ENCODE data around the gene CENPP. TPM values are rescaled to one million over a fixed set of nuclear protein-coding genes. Genes with fewer than 3 reads are reported as not detected.

The CENPP gene
- total RNA-seq, 1 donor from 2014 or later = 1.9 TPM

DNA sequence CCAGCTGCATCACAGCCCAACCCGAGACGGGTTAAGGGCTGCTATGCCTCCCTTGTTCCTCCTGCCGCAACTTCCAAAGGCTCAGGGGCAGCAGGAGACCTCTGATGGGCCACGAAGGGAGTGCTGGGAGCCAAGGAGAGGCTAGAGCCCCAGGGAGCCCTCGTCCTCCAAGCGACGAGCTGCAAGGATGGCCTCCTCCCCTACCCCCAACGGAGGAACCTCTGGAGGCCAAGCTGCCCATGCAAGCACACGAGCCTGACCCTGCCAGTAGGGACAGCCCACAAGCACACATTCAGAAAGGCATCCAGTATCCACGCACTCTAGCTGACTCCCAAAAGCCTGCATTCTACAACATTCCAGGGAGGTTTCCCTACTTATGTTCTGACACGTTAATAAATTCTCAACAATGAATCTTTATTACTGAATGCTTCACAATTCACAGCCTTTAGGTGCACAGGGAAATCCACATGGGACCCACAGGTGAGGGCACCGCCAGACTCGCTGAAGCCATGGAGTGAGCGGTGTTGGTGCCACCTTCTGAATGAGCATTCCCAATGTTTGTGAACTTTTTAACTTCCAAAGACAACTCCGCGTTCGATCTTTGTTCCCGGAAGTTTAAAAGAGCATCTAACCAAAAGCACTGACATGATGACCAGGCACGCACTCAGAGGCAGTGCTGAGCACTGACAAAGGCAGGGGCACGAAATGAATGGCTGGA, 315.5 kb downstream of the CENPP start:
- Histone ChIP-seq H3K4me3 (ENCODE audit: insufficient read depth, low read depth, low read length) (no peak overlapping the region), H3K4me2 (ENCODE audit: low read length) (no peak overlapping the region), H3K27ac (ENCODE audit: low read depth, low read length) (no peak overlapping the region), H3K9me3 (ENCODE audit: insufficient read depth, low read depth, low read length) (no peaks in the 10 kb centered on the region), H3K9ac (ENCODE audit: low read length) (no peak overlapping the region), H4K20me1 (ENCODE audit: insufficient read depth, low read length) (peaks cover 49% of the 10 kb centered on the region), H3K79me2 (ENCODE audit: insufficient read depth, low read length) (peaks cover 11% of the 10 kb centered on the region), H3K4me1 (ENCODE audit: insufficient read depth, low read length) (no peaks in the 10 kb centered on the region), H3K27me3 (ENCODE audit: insufficient read depth, low read length) (no peaks in the 10 kb centered on the region), H2AFZ (ENCODE audit: low read depth, low read length) (no peak overlapping the region), H3K36me3 (ENCODE audit: insufficient read depth, low read length) (peaks cover 45% of the 10 kb centered on the region)
- TF ChIP-seq CTCF (IDR thresholded peaks at IDR 0.05; ENCODE audit: insufficient read depth, low read depth, low read length) (no peak), EZH2 (IDR thresholded peaks at IDR 0.05; ENCODE audit: insufficient read depth, low read length) (no peak)
- DNase-seq (ENCODE audit: low read depth) = no peak
- H3K9me3 Mint-ChIP-seq (ENCODE audit: unreplicated experiment) = no peaks in the 10 kb centered on the region
- H3K27me3 Mint-ChIP-seq (ENCODE audit: low read depth, unreplicated experiment) = no peaks in the 10 kb centered on the region
- no peak for FAIRE-seq
- no peak overlapping the region for H3K4me3 Mint-ChIP-seq (ENCODE audit: unreplicated experiment)
- peaks cover 34% of the 10 kb centered on the region for H3K36me3 Mint-ChIP-seq (ENCODE audit: low read depth, unreplicated experiment)
- peak overlapping the region; percentile 26 for H3K27ac Mint-ChIP-seq (ENCODE audit: unreplicated experiment)
- no peaks in the 10 kb centered on the region for H3K4me1 Mint-ChIP-seq (ENCODE audit: low read depth, unreplicated experiment)

GRCh38 chr9:92642041-92642451, 316.3 kb downstream of the CENPP start:
- FAIRE-seq = no peak
- H3K9me3 Mint-ChIP-seq (ENCODE audit: unreplicated experiment) = no peaks in the 10 kb centered on the region

More at GRCh38 chr9:92642041-92642451, 316.3 kb downstream of the CENPP start:
- H4K20me1 ChIP-seq (ENCODE audit: insufficient read depth, low read length) = peaks cover 49% of the 10 kb centered on the region
- Mint-ChIP-seq H3K27ac (ENCODE audit: unreplicated experiment) (no peak overlapping the region), H3K4me3 (ENCODE audit: unreplicated experiment) (no peak overlapping the region), H3K36me3 (ENCODE audit: low read depth, unreplicated experiment) (peaks cover 39% of the 10 kb centered on the region), H3K27me3 (ENCODE audit: low read depth, unreplicated experiment) (no peaks in the 10 kb centered on the region), H3K4me1 (ENCODE audit: low read depth, unreplicated experiment) (no peaks in the 10 kb centered on the region)
- TF ChIP-seq CTCF (IDR thresholded peaks at IDR 0.05; ENCODE audit: insufficient read depth, low read depth, low read length) (no peak), EZH2 (IDR thresholded peaks at IDR 0.05; ENCODE audit: insufficient read depth, low read length) (no peak)
- peaks cover 44% of the 10 kb centered on the region for H3K36me3 ChIP-seq (ENCODE audit: insufficient read depth, low read length)
- no peak overlapping the region for H3K4me3 ChIP-seq (ENCODE audit: insufficient read depth, low read depth, low read length)
- no peaks in the 10 kb centered on the region for H3K27me3 ChIP-seq (ENCODE audit: insufficient read depth, low read length)
- no peak overlapping the region for H2AFZ ChIP-seq (ENCODE audit: low read depth, low read length)
- no peak overlapping the region for H3K27ac ChIP-seq (ENCODE audit: low read depth, low read length)
- no peak overlapping the region for H3K9ac ChIP-seq (ENCODE audit: low read length)
- no peak for DNase-seq (ENCODE audit: low read depth)
- no peak overlapping the region for H3K4me2 ChIP-seq (ENCODE audit: low read length)
- peaks cover 11% of the 10 kb centered on the region for H3K79me2 ChIP-seq (ENCODE audit: insufficient read depth, low read length)
- no peaks in the 10 kb centered on the region for H3K4me1 ChIP-seq (ENCODE audit: insufficient read depth, low read length)
- H3K9me3 ChIP-seq (ENCODE audit: insufficient read depth, low read depth, low read length) = no peaks in the 10 kb centered on the region

Measured in astrocyte (in vitro differentiated cells and primary cell).